ENCODE results near the gene METTL26. TPM values are rescaled to one million over a fixed set of nuclear protein-coding genes. Genes with fewer than 3 reads are reported as not detected.

Gene METTL26
- total RNA-seq, 2 experiments from 2014 or later, result 119 to 133 TPM

DNA sequence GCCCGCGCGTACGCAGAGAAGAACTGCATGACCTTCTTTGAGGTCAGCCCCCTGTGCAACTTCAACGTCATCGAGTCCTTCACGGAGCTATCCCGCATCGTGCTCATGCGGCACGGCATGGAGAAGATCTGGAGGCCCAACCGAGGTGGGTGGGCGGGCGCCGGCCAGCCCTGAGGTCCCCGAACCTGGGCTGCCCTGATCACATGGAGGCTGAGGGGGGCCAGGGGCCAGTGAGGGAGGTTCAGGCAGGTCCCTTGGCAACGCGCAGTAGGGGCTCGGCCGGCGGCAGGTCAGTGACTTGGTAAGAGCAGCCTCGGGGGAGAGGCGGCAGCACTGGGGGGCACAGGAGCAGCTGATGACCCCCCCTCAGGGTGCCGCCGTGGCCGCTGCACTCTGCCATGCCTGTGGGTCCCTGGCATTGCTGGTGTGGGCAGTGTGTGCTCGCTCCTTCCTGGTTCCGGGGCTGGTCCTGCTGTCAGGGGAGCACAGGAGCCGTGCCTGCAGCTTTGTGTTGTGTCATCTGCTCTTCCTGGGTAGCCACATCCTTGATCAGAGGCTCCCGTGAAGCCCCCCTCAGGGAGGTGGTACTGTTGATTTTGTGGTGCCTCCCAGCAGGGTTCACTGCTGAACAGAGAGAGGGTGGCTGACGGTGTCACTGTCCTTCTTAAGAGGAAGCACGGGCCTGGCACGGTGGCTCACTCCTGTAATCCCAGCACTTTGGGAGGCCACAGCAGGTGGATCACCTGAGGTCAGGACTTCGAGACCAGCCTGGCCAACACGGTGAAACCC is 9.9 kb downstream of the METTL26 start:
- intact Hi-C loops (cut with micrococcal nuclease), result no loop called here
- ATAC-seq (no peak), DNase-seq (no peak)
- CTCF ChIA-PET, result no interaction called here
- Mint-ChIP-seq H3K4me3 (no peak overlapping the region), H3K27me3 (no peaks in the 10 kb centered on the region), H3K4me1 (ENCODE audit: low read depth) (peaks cover 6% of the 10 kb centered on the region), H3K27ac (no peak overlapping the region), H3K36me3 (ENCODE audit: low read depth) (no peaks in the 10 kb centered on the region), H3K9me3 (no peaks in the 10 kb centered on the region)
- TF ChIP-seq, protein P1, sequence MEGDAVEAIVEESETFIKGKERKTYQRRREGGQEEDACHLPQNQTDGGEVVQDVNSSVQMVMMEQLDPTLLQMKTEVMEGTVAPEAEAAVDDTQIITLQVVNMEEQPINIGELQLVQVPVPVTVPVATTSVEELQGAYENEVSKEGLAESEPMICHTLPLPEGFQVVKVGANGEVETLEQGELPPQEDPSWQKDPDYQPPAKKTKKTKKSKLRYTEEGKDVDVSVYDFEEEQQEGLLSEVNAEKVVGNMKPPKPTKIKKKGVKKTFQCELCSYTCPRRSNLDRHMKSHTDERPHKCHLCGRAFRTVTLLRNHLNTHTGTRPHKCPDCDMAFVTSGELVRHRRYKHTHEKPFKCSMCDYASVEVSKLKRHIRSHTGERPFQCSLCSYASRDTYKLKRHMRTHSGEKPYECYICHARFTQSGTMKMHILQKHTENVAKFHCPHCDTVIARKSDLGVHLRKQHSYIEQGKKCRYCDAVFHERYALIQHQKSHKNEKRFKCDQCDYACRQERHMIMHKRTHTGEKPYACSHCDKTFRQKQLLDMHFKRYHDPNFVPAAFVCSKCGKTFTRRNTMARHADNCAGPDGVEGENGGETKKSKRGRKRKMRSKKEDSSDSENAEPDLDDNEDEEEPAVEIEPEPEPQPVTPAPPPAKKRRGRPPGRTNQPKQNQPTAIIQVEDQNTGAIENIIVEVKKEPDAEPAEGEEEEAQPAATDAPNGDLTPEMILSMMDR (IDR thresholded peaks at IDR 0.05), result no peak
- POLR2A ChIA-PET, result interaction anchor here (0.6 kb wide), 2 partner anchors 24 to 151 kb away, joined by 3 to 4 read pairs; no protein-coding TSS in a partner anchor

- no peaks in the 10 kb centered on the region for H3K9me3 Mint-ChIP-seq
- DNase-seq (no peak), ATAC-seq (no peak)
- ChIA-PET CTCF (interaction anchor here (1.1 kb wide), 1 partner anchor 9 kb away, joined by 3 read pairs; no protein-coding TSS in a partner anchor), POLR2A (interaction anchor here (0.6 kb wide), 2 partner anchors 43 to 150 kb away, joined by 3 read pairs; no protein-coding TSS in a partner anchor)
- H3K27me3 Mint-ChIP-seq, result no peaks in the 10 kb centered on the region
- intact Hi-C loops (cut with micrococcal nuclease), result no loop called here
- no peak overlapping the region for H3K27ac Mint-ChIP-seq
- TF ChIP-seq, protein P1 (IDR thresholded peaks at IDR 0.05), result no peak
- H3K4me1 Mint-ChIP-seq (ENCODE audit: low read depth), result peaks cover 6% of the 10 kb centered on the region
- peaks cover 2% of the 10 kb centered on the region for H3K36me3 Mint-ChIP-seq (ENCODE audit: low read depth)
- H3K4me3 Mint-ChIP-seq, result no peak overlapping the region
Observed at GRCh38 chr16:625117-625976, 10.8 kb downstream of the METTL26 start.

- Mint-ChIP-seq H3K36me3 (ENCODE audit: low read depth) (peaks cover 2% of the 10 kb centered on the region), H3K27ac (no peak overlapping the region), H3K4me1 (ENCODE audit: low read depth) (peaks cover 6% of the 10 kb centered on the region), H3K9me3 (no peaks in the 10 kb centered on the region), H3K27me3 (no peaks in the 10 kb centered on the region), H3K4me3 (no peak overlapping the region)
- CTCF ChIA-PET, result interaction anchor here (1.1 kb wide), 1 partner anchor 10 kb away, joined by 3 read pairs; no protein-coding TSS in a partner anchor
- POLR2A ChIA-PET, result interaction anchor here (0.6 kb wide), 1 partner anchor 42 kb away, joined by 3 read pairs; no protein-coding TSS in a partner anchor
- TF ChIP-seq, protein P1 (IDR thresholded peaks at IDR 0.05), result no peak
- DNase-seq, result no peak
- ATAC-seq, result no peak
- intact Hi-C loops (cut with micrococcal nuclease), result no loop called here
Observed at GRCh38 chr16:624526-625070, 11.5 kb downstream of the METTL26 start.

DNA sequence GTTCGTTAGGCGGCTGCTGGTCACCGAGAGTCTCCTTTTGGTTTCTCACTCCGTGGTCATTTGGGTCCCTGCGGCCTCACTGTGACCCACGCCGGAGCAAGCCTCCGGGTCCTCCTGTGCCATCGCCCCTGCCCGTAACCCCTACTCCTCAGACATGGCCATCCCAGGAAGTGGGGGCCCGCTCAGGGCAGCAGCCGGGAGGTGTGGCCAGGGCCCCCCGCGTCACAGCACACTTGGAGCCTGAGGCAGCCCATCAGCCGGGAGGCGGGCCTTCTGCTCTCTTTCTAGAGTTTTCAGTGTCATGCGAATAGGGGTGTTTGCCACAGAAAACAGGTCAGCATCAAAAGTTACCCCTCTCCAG is 13.2 kb downstream of the METTL26 start:
- TF ChIP-seq, protein P1 (IDR thresholded peaks at IDR 0.05), result no peak
- DNase-seq (no peak), ATAC-seq (no peak)
- CTCF ChIA-PET, result no interaction called here
- POLR2A ChIA-PET, result no interaction called here
- intact Hi-C loops (cut with micrococcal nuclease), result no loop called here
- Mint-ChIP-seq H3K4me3 (no peak overlapping the region), H3K36me3 (ENCODE audit: low read depth) (peaks cover 2% of the 10 kb centered on the region), H3K27me3 (no peaks in the 10 kb centered on the region), H3K9me3 (no peaks in the 10 kb centered on the region), H3K27ac (no peak overlapping the region), H3K4me1 (ENCODE audit: low read depth) (peaks cover 6% of the 10 kb centered on the region)
